Osteocyte (in vitro differentiated cells): ENCODE data around the gene TRAF3IP1. TPM values are rescaled to one million over a fixed set of nuclear protein-coding genes. Genes with fewer than 3 reads are reported as not detected.

Experiments
- DNase-seq: peaks from one replicate; pipeline ENCODE4 v3.0.0; 2021; ENCODE audit warnings: mixed read lengths; ENCODE audit not compliant: unreplicated experiment; ENCODE audit errors: extremely low spot score
- H3K27ac Mint-ChIP-seq: one replicate; pipeline ENCODE4 v1.8.0; 2021; ENCODE audit warnings: mild to moderate bottlenecking, mixed read lengths; ENCODE audit not compliant: unreplicated experiment
- H3K27me3 Mint-ChIP-seq: one replicate; pipeline ENCODE4 v1.8.0; 2021; ENCODE audit warnings: mixed read lengths; ENCODE audit not compliant: unreplicated experiment
- H3K36me3 Mint-ChIP-seq: one replicate; pipeline ENCODE4 v1.8.0; 2021; ENCODE audit warnings: mixed read lengths; ENCODE audit not compliant: unreplicated experiment
- H3K4me1 Mint-ChIP-seq: one replicate; pipeline ENCODE4 v1.8.0; 2021; ENCODE audit warnings: mixed read lengths; ENCODE audit not compliant: unreplicated experiment
- H3K4me3 Mint-ChIP-seq: one replicate; pipeline ENCODE4 v1.8.0; 2021; ENCODE audit warnings: mild to moderate bottlenecking, moderate library complexity, mixed read lengths; ENCODE audit not compliant: unreplicated experiment
- H3K9me3 Mint-ChIP-seq: one replicate; pipeline ENCODE4 v1.8.0; 2021; ENCODE audit warnings: mixed read lengths; ENCODE audit not compliant: unreplicated experiment
- total RNA-seq: library from RNA; stranded (reverse); gene quantifications from 2 replicates; pipeline ENCODE4 v1.2.1, GENCODE V29; 2021
- TF ChIP-seq, protein P1 (sequence below): fragments of 200-600 bp; sonication (generic); IDR thresholded peaks from 2 replicates; pipeline ENCODE4 v1.5.0; 2021; ENCODE audit warnings: antibody characterized with exemption, mild to moderate bottlenecking, moderate library complexity

The TRAF3IP1 gene
- total RNA-seq, 1 donor from 2014 or later, result 19.4 TPM

DNA sequence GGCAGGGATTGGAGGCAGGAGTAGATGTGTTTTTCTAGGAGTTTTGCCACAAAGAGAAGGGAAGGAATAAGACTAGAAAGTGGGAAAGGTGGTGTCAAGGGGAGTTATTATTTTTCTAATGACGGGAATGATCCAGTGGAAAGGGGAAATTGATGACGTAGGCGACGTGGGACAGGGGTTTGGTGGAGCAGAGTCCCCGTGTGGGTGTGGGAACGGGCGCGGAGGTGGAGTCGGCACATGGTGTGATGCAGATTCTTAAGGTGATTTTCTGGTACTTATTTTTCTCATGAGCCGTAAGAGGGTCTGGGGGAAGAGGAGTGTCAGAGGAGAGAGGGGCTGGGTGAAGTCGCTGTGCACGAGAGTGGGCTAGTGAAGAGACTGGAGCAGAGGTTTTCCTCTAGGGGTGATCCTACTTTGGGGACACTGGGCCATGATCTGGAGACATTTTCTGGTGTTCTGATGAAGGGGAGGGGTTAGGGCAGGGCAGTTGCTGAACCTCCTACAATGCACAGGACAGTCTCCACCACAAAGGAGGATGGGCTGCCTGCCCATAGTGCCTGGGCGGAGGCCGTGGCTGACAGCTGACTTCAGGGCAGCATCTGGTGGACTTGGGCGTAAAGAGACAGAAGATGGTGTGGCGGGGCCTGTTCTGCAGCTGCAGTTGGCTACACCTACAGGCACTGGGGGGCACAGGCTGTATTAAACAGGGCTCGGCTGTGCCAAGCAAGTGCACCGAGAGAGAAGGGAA lies 30.0 kb downstream of the TRAF3IP1 start:
- Mint-ChIP-seq H3K27me3 (no peaks in the 10 kb centered on the region), H3K4me3 (no peak overlapping the region), H3K36me3 (peaks cover 16% of the 10 kb centered on the region), H3K4me1 (no peaks in the 10 kb centered on the region), H3K27ac (no peak overlapping the region), H3K9me3 (no peaks in the 10 kb centered on the region)
- TF ChIP-seq, protein P1, sequence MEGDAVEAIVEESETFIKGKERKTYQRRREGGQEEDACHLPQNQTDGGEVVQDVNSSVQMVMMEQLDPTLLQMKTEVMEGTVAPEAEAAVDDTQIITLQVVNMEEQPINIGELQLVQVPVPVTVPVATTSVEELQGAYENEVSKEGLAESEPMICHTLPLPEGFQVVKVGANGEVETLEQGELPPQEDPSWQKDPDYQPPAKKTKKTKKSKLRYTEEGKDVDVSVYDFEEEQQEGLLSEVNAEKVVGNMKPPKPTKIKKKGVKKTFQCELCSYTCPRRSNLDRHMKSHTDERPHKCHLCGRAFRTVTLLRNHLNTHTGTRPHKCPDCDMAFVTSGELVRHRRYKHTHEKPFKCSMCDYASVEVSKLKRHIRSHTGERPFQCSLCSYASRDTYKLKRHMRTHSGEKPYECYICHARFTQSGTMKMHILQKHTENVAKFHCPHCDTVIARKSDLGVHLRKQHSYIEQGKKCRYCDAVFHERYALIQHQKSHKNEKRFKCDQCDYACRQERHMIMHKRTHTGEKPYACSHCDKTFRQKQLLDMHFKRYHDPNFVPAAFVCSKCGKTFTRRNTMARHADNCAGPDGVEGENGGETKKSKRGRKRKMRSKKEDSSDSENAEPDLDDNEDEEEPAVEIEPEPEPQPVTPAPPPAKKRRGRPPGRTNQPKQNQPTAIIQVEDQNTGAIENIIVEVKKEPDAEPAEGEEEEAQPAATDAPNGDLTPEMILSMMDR, result no peak
- no peak for DNase-seq

DNA sequence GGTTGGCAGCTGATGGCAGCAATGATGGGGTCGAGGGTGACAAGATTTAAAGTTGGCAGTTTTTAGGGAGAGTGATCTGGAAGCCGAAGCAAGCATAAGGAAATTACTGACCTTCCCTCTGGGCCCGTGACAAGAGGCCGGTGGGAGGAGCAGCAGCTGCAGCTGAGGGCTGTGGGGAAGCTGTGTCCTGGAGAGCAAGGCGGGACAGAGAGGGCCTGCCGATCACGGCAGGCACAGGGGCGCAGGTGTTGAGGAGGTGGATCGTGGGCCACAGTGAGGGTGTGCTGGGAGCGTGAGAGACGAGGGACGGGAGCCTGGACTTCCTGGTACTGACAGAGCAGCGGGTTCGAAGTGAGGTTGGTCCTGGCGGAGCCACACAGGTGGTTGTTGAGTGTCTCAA lies 31.0 kb downstream of the TRAF3IP1 start:
- H3K36me3 Mint-ChIP-seq, result peaks cover 17% of the 10 kb centered on the region
- H3K9me3 Mint-ChIP-seq, result no peaks in the 10 kb centered on the region
- no peak overlapping the region for H3K27ac Mint-ChIP-seq
- H3K4me3 Mint-ChIP-seq, result no peak overlapping the region
- DNase-seq, result no peak
- H3K4me1 Mint-ChIP-seq, result no peaks in the 10 kb centered on the region
- no peaks in the 10 kb centered on the region for H3K27me3 Mint-ChIP-seq
- TF ChIP-seq, protein P1, result no peak

DNA sequence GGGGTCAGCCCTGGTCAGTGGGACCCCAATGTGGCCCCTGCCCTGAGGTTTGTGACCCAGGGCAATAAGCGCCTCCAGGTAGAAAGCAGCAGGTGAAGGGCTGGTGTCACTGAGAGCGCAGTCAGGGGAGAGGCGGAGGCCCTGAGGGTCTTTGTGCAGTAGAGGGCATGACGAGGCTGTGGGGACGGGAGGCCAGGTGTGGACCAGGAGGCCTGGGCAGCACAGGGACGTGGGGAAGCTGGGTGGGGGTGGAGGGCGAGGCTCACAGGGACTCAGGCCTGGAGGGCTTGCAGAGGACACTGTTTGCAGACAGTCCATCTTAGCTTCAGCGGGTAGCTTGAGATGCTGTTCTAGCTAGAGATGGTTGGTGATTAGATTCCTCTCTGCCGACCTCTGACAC lies 32.0 kb downstream of the TRAF3IP1 start:
- no peak overlapping the region for H3K27ac Mint-ChIP-seq
- TF ChIP-seq, protein P1, result no peak
- no peak for DNase-seq
- no peak overlapping the region for H3K4me3 Mint-ChIP-seq
- no peaks in the 10 kb centered on the region for H3K4me1 Mint-ChIP-seq
- H3K9me3 Mint-ChIP-seq, result no peaks in the 10 kb centered on the region
- no peaks in the 10 kb centered on the region for H3K27me3 Mint-ChIP-seq
- peaks cover 18% of the 10 kb centered on the region for H3K36me3 Mint-ChIP-seq

DNA sequence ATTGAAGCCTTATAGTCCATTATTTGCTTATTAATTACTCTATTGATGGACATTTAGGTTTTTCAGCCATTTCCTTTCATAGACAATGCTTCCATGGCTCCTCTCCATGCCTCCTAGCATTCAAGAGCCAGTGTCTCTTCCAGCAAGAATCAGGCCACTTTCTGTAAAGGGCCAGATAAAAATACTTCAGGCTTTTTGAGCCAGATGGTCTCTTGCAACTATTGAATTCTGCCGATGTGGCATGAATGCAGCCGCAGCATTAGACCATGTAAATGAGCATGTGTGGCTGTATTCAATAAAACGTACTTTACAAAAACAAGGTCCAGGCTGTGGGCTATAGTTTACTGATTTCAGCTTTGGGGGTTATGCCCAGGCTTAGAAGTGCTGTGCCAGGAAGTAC lies 38.5 kb downstream of the TRAF3IP1 start:
- TF ChIP-seq, protein P1, result no peak
- DNase-seq, result no peak
- no peak overlapping the region for H3K27ac Mint-ChIP-seq
- H3K9me3 Mint-ChIP-seq, result no peaks in the 10 kb centered on the region
- H3K4me1 Mint-ChIP-seq, result peaks cover 4% of the 10 kb centered on the region
- H3K4me3 Mint-ChIP-seq, result no peak overlapping the region
- no peaks in the 10 kb centered on the region for H3K27me3 Mint-ChIP-seq
- peaks cover 32% of the 10 kb centered on the region for H3K36me3 Mint-ChIP-seq

DNA sequence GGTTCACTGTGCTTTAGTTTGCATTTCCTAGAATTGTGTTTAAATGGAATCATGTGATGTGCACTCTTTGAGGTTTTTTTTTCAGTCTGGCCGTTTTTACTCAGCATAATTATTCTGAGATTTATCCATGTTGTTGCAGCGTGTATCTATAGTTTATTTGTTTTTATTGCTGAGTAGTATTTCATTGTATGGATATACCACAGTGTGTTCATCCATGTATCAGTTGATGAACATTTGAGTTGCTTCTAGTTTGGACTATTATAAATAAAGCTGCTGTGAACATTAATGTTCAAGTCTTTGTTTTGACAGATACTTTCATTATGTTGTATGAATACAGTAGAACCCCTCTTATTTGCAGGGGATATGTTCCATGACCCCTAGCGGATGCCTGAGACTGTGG lies 39.1 kb downstream of the TRAF3IP1 start:
- TF ChIP-seq, protein P1, result no peak
- no peaks in the 10 kb centered on the region for H3K9me3 Mint-ChIP-seq
- peaks cover 4% of the 10 kb centered on the region for H3K4me1 Mint-ChIP-seq
- no peak for DNase-seq
- H3K27me3 Mint-ChIP-seq, result no peaks in the 10 kb centered on the region
- no peak overlapping the region for H3K27ac Mint-ChIP-seq
- peaks cover 32% of the 10 kb centered on the region for H3K36me3 Mint-ChIP-seq
- H3K4me3 Mint-ChIP-seq, result no peak overlapping the region
